Measurements from ENCODE around the gene CELF3.

The CELF3 gene

GRCh38 chr1:151720554-151720953 lies 4.0 kb upstream of the CELF3 start:
- no peak for DNase-seq

- DNase-seq = no peak
Measured at GRCh38 chr1:151720125-151720524, 3.5 kb upstream of the CELF3 start.

- DNase-seq = no peak
Measured at GRCh38 chr1:151718666-151719065, 2.1 kb upstream of the CELF3 start.

GRCh38 chr1:151718011-151718431 lies 1.4 kb upstream of the CELF3 start:
- DNase-seq = no peak

- DNase-seq = no peak
Measured at GRCh38 chr1:151716405-151716762, 219 bp downstream of the CELF3 start.

- DNase-seq = peak; percentile 69 to 87
Measured at GRCh38 chr1:151715726-151716404, 738 bp downstream of the CELF3 start.

- no peak for DNase-seq
Measured at GRCh38 chr1:151714820-151715725, 1.5 kb downstream of the CELF3 start.

GRCh38 chr1:151713874-151714273 lies 2.7 kb downstream of the CELF3 start:
- peak in 1 of 2 experiments; percentile 19 for DNase-seq

- no peak for DNase-seq
Measured at GRCh38 chr1:151713044-151713443, 3.6 kb downstream of the CELF3 start.

- peak in 1 of 2 experiments; percentile 15 for DNase-seq
Measured at GRCh38 chr1:151711951-151712350, 4.7 kb downstream of the CELF3 start.

GRCh38 chr1:151711044-151711800 lies 5.4 kb downstream of the CELF3 start:
- DNase-seq = no peak

- peak; percentile 66 to 69 for DNase-seq
Measured at GRCh38 chr1:151710187-151710840, 6.3 kb downstream of the CELF3 start.

GRCh38 chr1:151708891-151709290 lies 7.7 kb downstream of the CELF3 start:
- DNase-seq = no peak

- DNase-seq = no peak
Measured at GRCh38 chr1:151707541-151708065, 9.0 kb downstream of the CELF3 start.

GRCh38 chr1:151706464-151707415 lies 9.9 kb downstream of the CELF3 start:
- DNase-seq = no peak

- DNase-seq = no peak
Measured at GRCh38 chr1:151705753-151706463, 10.7 kb downstream of the CELF3 start.

- DNase-seq = no peak
Measured at GRCh38 chr1:151705146-151705545, 11.5 kb downstream of the CELF3 start.

GRCh38 chr1:151704246-151704645 lies 12.4 kb downstream of the CELF3 start:
- DNase-seq = no peak

GRCh38 chr1:151703813-151704212 lies 12.8 kb downstream of the CELF3 start:
- DNase-seq = no peak

- no peak for DNase-seq
Measured at GRCh38 chr1:151702936-151703335, 13.7 kb downstream of the CELF3 start.

- no peak for DNase-seq
Measured at GRCh38 chr1:151701515-151701914, 15.1 kb downstream of the CELF3 start.
